Small intestine (tissue), 7 donors: ENCODE results near the gene CLDN4. TPM values are rescaled to one million over a fixed set of nuclear protein-coding genes. Genes with fewer than 3 reads are reported as not detected.

Source experiments
- DNase-seq, 2 donors: peaks; one replicate each; pipeline versions ENCODE4 v3.0.0 to v3.0.0-alpha.2; 2013
- FAIRE-seq: peaks from 2 replicates; lab custom pipeline; 2012; peaks lifted over from hg19 to GRCh38; lab: Jason Lieb, UNC
- H3K27ac ChIP-seq, 3 donors: one replicate each; pipeline ENCODE4 v1.5.1; 2013; ENCODE audit warnings: low read length in 2 of 3, mild to moderate bottlenecking in 2 of 3, control low read depth in 1 of 3, inconsistent platforms in 1 of 3, low read depth in 1 of 3, moderate library complexity in 1 of 3
- H3K27me3 ChIP-seq, 3 donors: one replicate each; pipeline ENCODE4 v1.6.1; 2013; ENCODE audit warnings: low read length in 3 of 3, inconsistent platforms in 1 of 3; ENCODE audit not compliant: control insufficient read depth in 3 of 3, insufficient read depth in 3 of 3
- H3K36me3 ChIP-seq, 3 donors: one replicate each; pipeline ENCODE4 v1.6.1; 2013; ENCODE audit warnings: low read length in 3 of 3, inconsistent platforms in 1 of 3, low read depth in 1 of 3, mild to moderate bottlenecking in 1 of 3, moderate library complexity in 1 of 3; ENCODE audit not compliant: control insufficient read depth in 3 of 3, insufficient read depth in 2 of 3
- H3K4me1 ChIP-seq, 3 donors: one replicate each; pipeline ENCODE4 v1.6.1; 2013; ENCODE audit warnings: low read length in 2 of 3, inconsistent platforms in 1 of 3, low read depth in 1 of 3, mild to moderate bottlenecking in 1 of 3, moderate library complexity in 1 of 3; ENCODE audit not compliant: control insufficient read depth in 3 of 3, insufficient read depth in 2 of 3
- H3K4me3 ChIP-seq, 3 donors: one replicate each; pipeline ENCODE4 v1.5.1; 2013; ENCODE audit warnings: low read length in 3 of 3, control low read depth in 1 of 3, inconsistent platforms in 1 of 3, low read depth in 1 of 3, mild to moderate bottlenecking in 1 of 3, moderate library complexity in 1 of 3
- H3K9me3 ChIP-seq, 2 donors: one replicate each; pipeline ENCODE4 v1.6.1; 2013; ENCODE audit warnings: low read depth in 1 of 2, low read length in 1 of 2; ENCODE audit not compliant: control insufficient read depth in 2 of 2, insufficient read depth in 1 of 2
- WGBS, 3 donors: extraction: QIAGEN DNeasy Blood & Tissue Kit; methylation state at CpG; one replicate each; pipeline ENCODE4 v1.1.7; 2013; 5-methylcytosine and 5-hydroxymethylcytosine counted together
- polyA plus RNA-seq, 4 donors: library from polyadenylated mRNA; stranded (reverse) in 3 of 4; unstranded in 1 of 4; fragments of 200-250 nt in 3 of 4; fragments of 120-200 nt in 1 of 4; gene quantifications; one replicate each; pipeline versions ENCODE4 v1.2.1 to v1.2.3, GENCODE V29; 2013
- donor health status: healthy with polysubstance abuse.
- donor health status: control.
- donor health status: control.
- donor health status: Bipolar disorder and iron deficiency.
- donor health status: healthy.

The CLDN4 gene
- polyA plus RNA-seq, 4 donors, result 115 to 531 (median 202) TPM

DNA sequence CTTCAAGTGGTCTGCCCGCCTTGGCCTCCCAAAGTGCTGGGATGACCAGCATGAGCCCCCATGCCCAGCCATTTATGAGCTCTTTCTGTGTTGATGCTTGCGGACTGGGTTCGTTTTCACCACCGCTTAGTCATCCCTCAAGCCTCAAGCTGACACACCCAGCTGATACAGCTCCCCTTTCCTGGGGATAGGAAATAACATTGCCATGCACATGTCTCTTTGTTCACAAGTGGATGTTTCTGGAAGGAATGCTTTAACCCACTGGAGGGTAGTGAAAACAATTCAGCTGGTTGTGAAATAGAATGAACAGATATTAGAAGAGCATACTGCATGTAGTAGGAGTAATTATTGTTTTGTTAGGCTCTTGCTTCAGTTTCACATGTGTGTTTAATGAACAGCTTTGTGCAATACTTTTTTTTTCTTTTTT lies 20.0 kb downstream of the CLDN4 start:
- Histone ChIP-seq H3K4me3 (no peak overlapping the region), H3K9me3 (no peaks in the 10 kb centered on the region), H3K4me1 (peaks cover 0 to 29% (median 0%) of the 10 kb centered on the region in 3 donors), H3K27ac (peak overlapping the region; percentile 43 to 88 (median 82)), H3K36me3 (no peaks in the 10 kb centered on the region), H3K27me3 (no peaks in the 10 kb centered on the region)
- no peak for FAIRE-seq
- 37 to 52% (median 40%) methylated on average over 4 of the region's 4 CpGs for WGBS, 3 donors
- peak; percentile 82 to 83 for DNase-seq

DNA sequence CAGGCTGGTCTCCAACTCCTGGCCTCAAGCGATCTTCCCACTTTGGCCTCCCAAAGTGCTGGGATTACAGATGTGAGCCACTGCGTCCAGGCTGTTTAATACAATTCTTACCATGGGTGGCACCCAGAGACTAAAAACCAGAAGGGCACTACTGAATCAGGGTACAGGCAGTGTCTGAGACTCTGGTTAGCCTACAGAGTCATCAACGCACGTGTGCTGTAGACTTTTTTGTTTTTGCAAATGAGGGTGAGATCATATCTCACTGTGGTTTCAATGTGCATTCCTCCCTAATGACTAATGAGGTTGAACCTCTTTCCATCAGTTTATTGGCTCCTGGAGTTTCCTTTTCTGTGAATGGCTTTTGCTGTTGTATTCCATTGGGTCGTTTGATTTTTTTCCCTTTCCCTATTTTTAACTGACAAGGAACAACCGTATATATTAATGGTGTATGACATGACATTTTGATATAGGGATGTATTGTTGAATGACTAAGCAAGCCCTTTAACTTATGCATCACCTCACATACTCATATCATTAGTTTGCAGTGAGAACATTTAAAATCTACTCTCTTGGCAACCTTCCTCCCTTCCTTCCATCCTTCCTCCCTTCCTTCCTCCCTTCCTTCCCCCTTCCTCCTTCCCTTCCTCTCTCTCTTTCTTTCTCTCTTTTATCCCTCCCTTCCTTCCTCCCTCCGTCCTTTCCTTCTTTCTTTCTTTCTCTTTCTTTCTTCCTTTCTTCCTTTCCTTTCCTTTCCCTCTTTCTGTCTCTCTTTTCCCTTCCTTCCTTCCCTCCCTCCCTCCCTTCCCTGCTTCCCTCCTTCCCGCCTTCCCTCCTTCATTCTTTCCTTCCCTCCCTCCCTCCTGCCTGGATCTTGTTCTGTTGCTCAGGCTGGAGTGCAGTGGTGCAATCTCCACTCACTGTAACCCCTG lies 20.9 kb downstream of the CLDN4 start:
- 38 to 43% (median 38%) methylated on average over 8 of the region's 8 CpGs for WGBS, 3 donors
- no peaks in the 10 kb centered on the region for H3K27me3 ChIP-seq
- H3K36me3 ChIP-seq, result no peaks in the 10 kb centered on the region
- FAIRE-seq (no peak), DNase-seq (peak; percentile 84)
- no peaks in the 10 kb centered on the region for H3K9me3 ChIP-seq
- H3K4me1 ChIP-seq, result peaks cover 0 to 29% (median 0%) of the 10 kb centered on the region in 3 donors
- H3K27ac ChIP-seq, result peak overlapping the region; percentile 43 to 88 (median 82)
- H3K4me3 ChIP-seq, result no peak overlapping the region

DNA sequence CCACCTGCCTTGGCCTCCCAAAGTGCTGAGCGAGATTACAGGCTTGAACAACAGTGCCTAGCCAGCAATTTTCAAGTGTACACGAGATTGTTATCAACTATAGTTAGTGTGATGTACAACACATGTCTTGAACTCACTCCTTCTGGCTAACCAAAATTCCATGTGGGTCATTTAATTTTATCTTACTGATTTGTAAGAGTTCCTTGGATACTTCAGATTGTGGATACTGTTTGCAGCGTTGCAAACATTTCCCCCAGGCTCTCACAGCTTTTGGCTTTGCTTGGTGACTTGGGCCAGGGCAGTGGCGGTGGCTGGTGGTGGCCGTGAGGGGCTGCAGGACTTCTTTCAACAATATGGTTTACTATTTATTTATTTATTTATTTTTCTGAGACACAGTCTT lies 21.7 kb downstream of the CLDN4 start:
- peak overlapping the region in 1 of 3 donors; percentile 88 for H3K27ac ChIP-seq
- no peak for FAIRE-seq
- peaks cover 0 to 30% (median 0%) of the 10 kb centered on the region in 3 donors for H3K4me1 ChIP-seq
- no peaks in the 10 kb centered on the region for H3K36me3 ChIP-seq
- no peak overlapping the region for H3K4me3 ChIP-seq
- H3K27me3 ChIP-seq, result no peaks in the 10 kb centered on the region
- no peaks in the 10 kb centered on the region for H3K9me3 ChIP-seq
- DNase-seq, result no peak
- 67 to 71% (median 68%) methylated on average over 5 of the region's 5 CpGs for WGBS, 3 donors

DNA sequence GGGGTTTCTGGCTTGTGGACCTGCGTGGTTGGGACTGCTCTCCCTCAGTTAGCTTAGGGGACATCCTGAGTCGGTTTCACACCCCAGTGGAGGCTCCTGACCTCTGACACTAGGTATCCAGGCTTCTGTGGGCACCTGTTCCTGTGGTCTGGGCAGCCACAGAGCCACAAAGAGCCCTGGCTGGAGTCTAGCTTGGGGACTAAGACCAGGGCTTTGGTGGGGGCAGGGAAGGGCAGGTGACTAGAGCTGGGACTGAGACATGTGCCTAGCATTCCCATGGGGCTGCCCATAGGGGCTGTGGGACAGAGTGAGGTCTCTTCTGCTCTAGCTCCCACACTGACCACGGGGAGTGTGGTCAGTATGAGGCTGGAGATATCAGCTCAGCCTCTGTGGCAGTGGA lies 26.1 kb downstream of the CLDN4 start:
- WGBS, 3 donors, result 51 to 74% (median 63%) methylated on average over 3 of the region's 3 CpGs

DNA sequence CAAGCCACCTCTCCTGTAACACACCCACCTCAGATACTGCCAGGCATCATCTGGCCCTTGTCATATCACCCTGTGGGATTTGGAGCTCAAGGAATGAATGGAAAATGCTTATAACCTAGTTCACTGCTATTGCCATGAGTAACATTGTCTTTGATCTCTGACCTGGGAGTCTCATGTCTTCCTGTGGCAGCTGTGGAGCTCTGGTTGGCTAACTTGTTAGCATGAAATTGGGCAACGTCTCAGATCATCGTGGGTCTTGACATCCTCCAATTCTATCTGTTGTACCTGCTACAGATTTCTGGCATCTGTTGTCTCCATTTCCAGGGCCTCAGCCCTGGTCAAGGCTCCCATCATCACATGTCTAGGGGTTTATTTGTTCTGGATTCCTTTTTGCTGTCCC lies 28.0 kb downstream of the CLDN4 start:
- peaks cover 0 to 9% of the 10 kb centered on the region in 2 donors for H3K9me3 ChIP-seq
- H3K36me3 ChIP-seq, result no peaks in the 10 kb centered on the region
- no peaks in the 10 kb centered on the region for H3K27me3 ChIP-seq
- H3K4me1 ChIP-seq, result peaks cover 0 to 4% (median 0%) of the 10 kb centered on the region in 3 donors
- H3K27ac ChIP-seq, result no peak overlapping the region
- WGBS, 3 donors, result 60 to 82% (median 70%) methylated on average over 2 of the region's 2 CpGs
- no peak for FAIRE-seq
- DNase-seq, result no peak
- no peak overlapping the region for H3K4me3 ChIP-seq

More for the DNA sequence above, 26.1 kb downstream of the CLDN4 start:
- H3K4me3 ChIP-seq, result no peak overlapping the region
- peaks cover 0 to 10% (median 0%) of the 10 kb centered on the region in 3 donors for H3K4me1 ChIP-seq
- H3K27me3 ChIP-seq, result no peaks in the 10 kb centered on the region
- DNase-seq (no peak), FAIRE-seq (no peak)
- H3K9me3 ChIP-seq, result peaks cover 0 to 9% of the 10 kb centered on the region in 2 donors
- no peak overlapping the region for H3K27ac ChIP-seq
- no peaks in the 10 kb centered on the region for H3K36me3 ChIP-seq

DNA sequence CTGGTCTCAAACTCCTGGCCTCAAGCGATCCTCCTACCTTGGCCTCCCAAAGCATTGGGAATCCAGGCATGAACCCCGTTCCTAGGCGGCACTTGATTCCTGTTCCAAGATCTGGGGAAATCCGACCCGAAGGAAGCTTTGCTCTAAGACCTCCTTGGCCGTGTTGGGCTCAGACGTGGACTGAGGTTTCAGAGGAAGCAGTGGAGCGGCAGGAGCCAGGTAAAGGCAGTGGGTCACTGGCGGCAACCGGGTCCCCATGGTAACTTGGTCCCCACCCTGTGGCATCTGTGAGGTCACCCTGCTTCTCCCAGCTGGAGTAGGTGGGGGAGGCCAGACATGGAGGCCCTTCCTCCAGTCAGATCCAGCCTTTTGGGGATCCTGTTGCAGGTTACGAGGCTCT lies 30.1 kb downstream of the CLDN4 start, which contains the start of gene TMEM270:
TMEM270 (plus strand) TSS at position 301 of the 400 bp plus-strand sequence; CDS start at position 337, 36 bp downstream.
- H3K4me1 ChIP-seq, result peaks cover 0 to 4% (median 0%) of the 10 kb centered on the region in 3 donors
- WGBS, 3 donors, result 83 to 90% (median 89%) methylated on average over 10 to 11 of the region's 11 CpGs
- no peak within 1 kb of the TSS for H3K27ac ChIP-seq
- no peak for FAIRE-seq
- H3K4me3 ChIP-seq, result no peak within 1 kb of the TSS
- no peaks in the 10 kb centered on the region for H3K36me3 ChIP-seq
- DNase-seq, result no peak
- H3K9me3 ChIP-seq, result peaks cover 0 to 9% of the 10 kb centered on the region in 2 donors
- no peaks in the 10 kb centered on the region for H3K27me3 ChIP-seq

DNA sequence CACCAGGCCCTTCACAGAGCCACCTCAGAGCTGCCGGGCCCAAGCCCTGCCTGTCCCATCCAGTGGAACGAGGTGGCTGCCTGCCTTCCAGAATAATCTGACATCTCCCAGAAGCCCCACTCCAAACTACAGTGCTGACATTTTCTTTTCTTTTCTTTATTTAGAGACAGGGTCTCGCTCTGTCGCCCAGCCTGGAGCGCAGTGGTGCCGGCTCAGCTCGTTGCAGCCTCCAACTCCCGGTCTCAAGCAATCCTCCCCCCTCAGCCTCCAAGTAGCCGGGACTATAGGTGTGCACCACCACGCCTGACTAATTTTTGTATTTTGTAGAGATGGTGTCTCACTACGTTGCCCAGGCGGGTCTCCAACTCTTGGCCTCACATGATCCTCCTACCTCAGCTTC lies 30.5 kb downstream of the CLDN4 start:
- H3K27ac ChIP-seq, result no peak overlapping the region
- peaks cover 0 to 9% of the 10 kb centered on the region in 2 donors for H3K9me3 ChIP-seq
- H3K27me3 ChIP-seq, result no peaks in the 10 kb centered on the region
- H3K36me3 ChIP-seq, result no peaks in the 10 kb centered on the region
- FAIRE-seq (no peak), DNase-seq (no peak)
- H3K4me1 ChIP-seq, result peaks cover 0 to 4% (median 0%) of the 10 kb centered on the region in 3 donors
- WGBS, 3 donors, result 93 to 96% (median 94%) methylated on average over 12 of the region's 12 CpGs
- H3K4me3 ChIP-seq, result no peak overlapping the region

DNA sequence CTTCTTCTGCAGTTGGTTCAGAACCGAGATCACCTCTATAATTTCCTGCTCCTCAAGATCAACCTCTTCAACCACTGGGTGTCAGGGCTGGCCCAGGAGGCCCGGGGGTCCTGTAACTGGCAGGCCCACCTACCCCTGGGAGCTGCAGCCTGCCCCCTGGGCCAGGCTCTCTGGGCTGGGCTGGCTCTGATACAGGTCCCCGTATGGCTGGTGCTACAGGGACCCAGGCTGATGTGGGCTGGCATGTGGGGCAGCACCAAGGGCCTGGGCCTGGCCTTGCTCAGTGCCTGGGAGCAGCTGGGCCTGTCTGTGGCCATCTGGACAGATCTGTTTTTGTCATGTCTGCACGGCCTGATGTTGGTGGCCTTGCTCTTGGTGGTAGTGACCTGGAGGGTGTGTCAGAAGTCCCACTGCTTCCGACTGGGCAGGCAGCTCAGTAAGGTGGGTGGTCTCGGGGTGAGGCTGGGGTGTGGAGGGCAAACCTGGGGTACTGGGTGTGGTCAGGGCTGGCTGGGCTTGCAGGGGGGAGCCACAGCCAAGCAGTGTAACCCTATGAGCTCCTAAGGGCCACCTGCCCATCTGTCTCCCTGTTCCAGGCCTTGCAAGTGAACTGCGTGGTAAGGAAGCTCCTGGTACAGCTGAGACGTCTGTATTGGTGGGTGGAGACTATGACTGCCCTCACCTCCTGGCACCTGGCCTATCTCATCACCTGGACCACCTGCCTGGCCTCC lies 34.4 kb downstream of the CLDN4 start:
- peaks cover 2 to 9% (median 4%) of the 10 kb centered on the region in 3 donors for H3K4me1 ChIP-seq
- 67 to 81% (median 76%) methylated on average over 8 of the region's 8 CpGs for WGBS, 3 donors
- DNase-seq (no peak), FAIRE-seq (no peak)
- H3K9me3 ChIP-seq, result no peaks in the 10 kb centered on the region
- H3K4me3 ChIP-seq, result no peak overlapping the region
- H3K36me3 ChIP-seq, result no peaks in the 10 kb centered on the region
- H3K27ac ChIP-seq, result no peak overlapping the region
- no peaks in the 10 kb centered on the region for H3K27me3 ChIP-seq
